Fibroblast of skin of scalp (primary cell): ENCODE results near the gene SLC38A10.

Source experiments
- DNase-seq: peaks from one replicate; pipeline ENCODE4 v3.0.0-alpha.2; 2013

The SLC38A10 gene

GRCh38 chr17:81252987-81253329, 42.1 kb downstream of the SLC38A10 start:
- no peak for DNase-seq

- DNase-seq = no peak
Observed at GRCh38 chr17:81252326-81252986, 42.7 kb downstream of the SLC38A10 start.

GRCh38 chr17:81251709-81252301, 43.3 kb downstream of the SLC38A10 start:
- DNase-seq = no peak

GRCh38 chr17:81251094-81251708, 43.9 kb downstream of the SLC38A10 start:
- no peak for DNase-seq

- no peak for DNase-seq
Observed at GRCh38 chr17:81250286-81251093, 44.6 kb downstream of the SLC38A10 start.

- DNase-seq = no peak
Observed at GRCh38 chr17:81249223-81250040, 45.7 kb downstream of the SLC38A10 start.

GRCh38 chr17:81248649-81249048, 46.5 kb downstream of the SLC38A10 start:
- DNase-seq = no peak

GRCh38 chr17:81247339-81247990, 47.6 kb downstream of the SLC38A10 start:
- DNase-seq = no peak

GRCh38 chr17:81246679-81247338, 48.3 kb downstream of the SLC38A10 start:
- no peak for DNase-seq

GRCh38 chr17:81246343-81246670, 48.8 kb downstream of the SLC38A10 start:
- no peak for DNase-seq

- DNase-seq = no peak
Observed at GRCh38 chr17:81245665-81246342, 49.3 kb downstream of the SLC38A10 start.

- DNase-seq = no peak
Observed at GRCh38 chr17:81245024-81245664, 50.0 kb downstream of the SLC38A10 start.

GRCh38 chr17:81244358-81245023, 50.6 kb downstream of the SLC38A10 start:
- no peak for DNase-seq

- DNase-seq = no peak
Observed at GRCh38 chr17:81243333-81243664, 51.8 kb downstream of the SLC38A10 start.

- DNase-seq = no peak
Observed at GRCh38 chr17:81242421-81243332, 52.4 kb downstream of the SLC38A10 start.

GRCh38 chr17:81241648-81242420, 53.3 kb downstream of the SLC38A10 start:
- peak; percentile 46 for DNase-seq

- no peak for DNase-seq
Observed at GRCh38 chr17:81241203-81241602, 53.9 kb downstream of the SLC38A10 start.

GRCh38 chr17:81240761-81241160, 54.3 kb downstream of the SLC38A10 start:
- DNase-seq = no peak
